GM06990 (cell line): ENCODE measurements around the gene PLA2G2F.

Source experiments
- DNase-seq: peaks from one replicate; pipeline ENCODE4 v3.0.0-alpha.2; 2011; ENCODE audit not compliant: insufficient read length; ENCODE audit errors: extremely low read depth
- H3K27me3 ChIP-seq: replicated peaks from 2 replicates; pipeline ENCODE4 v1.6.0; 2011; ENCODE audit warnings: low read length; ENCODE audit not compliant: control insufficient read depth, insufficient read depth
- H3K36me3 ChIP-seq: 2 replicates; pipeline ENCODE4 v1.5.1; 2011; ENCODE audit warnings: low read length; ENCODE audit not compliant: control insufficient read depth, insufficient read depth
- H3K4me3 ChIP-seq: replicated peaks from 2 replicates; pipeline ENCODE4 v1.5.1; 2011; ENCODE audit warnings: low read depth, mild to moderate bottlenecking, control low read depth, low read length
- TF ChIP-seq, protein P1 (sequence below): IDR thresholded peaks from 2 replicates; pipeline ENCODE4 v1.5.1; 2011; ENCODE audit warnings: low read length, control low read depth, mild to moderate bottlenecking, inconsistent platforms; ENCODE audit not compliant: insufficient read depth, poor library complexity, severe bottlenecking

PLA2G2F gene

DNA sequence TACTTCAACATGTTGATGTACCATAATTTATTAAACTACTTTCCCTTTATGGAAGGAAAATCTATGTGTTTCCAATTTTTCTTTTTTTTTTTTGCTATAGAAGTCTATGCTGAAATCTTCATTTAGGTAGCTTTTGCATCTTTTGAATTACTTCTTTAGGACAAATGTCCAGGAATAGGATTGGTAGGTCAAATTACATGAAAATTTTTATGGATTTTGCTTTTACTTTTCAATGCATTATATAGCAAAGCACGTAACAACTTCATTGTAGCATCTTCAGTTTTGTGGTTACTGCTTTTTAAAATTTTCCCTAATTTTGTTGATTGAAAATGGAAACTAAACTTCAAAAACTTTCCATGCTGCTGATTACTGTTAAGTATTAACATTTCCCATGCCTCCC lies 59.2 kb downstream of the PLA2G2F start:
- Histone ChIP-seq H3K36me3 (no peaks in the 10 kb centered on the region), H3K27me3 (peaks cover 2% of the 10 kb centered on the region; the same call in 1 of the 2 replicates), H3K4me3 (no peak overlapping the region)
- DNase-seq: no peak
- TF ChIP-seq, protein P1, sequence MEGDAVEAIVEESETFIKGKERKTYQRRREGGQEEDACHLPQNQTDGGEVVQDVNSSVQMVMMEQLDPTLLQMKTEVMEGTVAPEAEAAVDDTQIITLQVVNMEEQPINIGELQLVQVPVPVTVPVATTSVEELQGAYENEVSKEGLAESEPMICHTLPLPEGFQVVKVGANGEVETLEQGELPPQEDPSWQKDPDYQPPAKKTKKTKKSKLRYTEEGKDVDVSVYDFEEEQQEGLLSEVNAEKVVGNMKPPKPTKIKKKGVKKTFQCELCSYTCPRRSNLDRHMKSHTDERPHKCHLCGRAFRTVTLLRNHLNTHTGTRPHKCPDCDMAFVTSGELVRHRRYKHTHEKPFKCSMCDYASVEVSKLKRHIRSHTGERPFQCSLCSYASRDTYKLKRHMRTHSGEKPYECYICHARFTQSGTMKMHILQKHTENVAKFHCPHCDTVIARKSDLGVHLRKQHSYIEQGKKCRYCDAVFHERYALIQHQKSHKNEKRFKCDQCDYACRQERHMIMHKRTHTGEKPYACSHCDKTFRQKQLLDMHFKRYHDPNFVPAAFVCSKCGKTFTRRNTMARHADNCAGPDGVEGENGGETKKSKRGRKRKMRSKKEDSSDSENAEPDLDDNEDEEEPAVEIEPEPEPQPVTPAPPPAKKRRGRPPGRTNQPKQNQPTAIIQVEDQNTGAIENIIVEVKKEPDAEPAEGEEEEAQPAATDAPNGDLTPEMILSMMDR: no peak

DNA sequence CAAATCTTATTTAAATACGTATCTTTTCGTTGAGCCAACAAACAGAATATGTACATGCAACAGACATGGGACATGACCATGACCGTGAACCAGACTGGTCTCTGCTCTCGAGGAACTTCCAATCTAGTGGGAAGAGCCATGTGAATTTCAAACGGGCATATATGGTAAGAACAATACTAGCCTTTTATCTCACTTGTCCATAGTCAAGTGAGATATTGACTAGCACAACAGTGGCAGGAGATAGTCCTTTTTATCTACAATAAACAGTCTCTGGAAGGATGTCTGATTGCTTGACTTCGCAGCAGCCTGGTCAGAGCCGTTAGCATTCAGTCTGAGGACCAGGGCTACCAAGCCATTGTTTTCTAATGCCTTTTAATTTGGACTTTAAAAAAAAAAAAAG lies 59.8 kb downstream of the PLA2G2F start:
- H3K27me3 ChIP-seq: peaks cover 2% of the 10 kb centered on the region; the same call in 1 of the 2 replicates
- no peak for DNase-seq

DNA sequence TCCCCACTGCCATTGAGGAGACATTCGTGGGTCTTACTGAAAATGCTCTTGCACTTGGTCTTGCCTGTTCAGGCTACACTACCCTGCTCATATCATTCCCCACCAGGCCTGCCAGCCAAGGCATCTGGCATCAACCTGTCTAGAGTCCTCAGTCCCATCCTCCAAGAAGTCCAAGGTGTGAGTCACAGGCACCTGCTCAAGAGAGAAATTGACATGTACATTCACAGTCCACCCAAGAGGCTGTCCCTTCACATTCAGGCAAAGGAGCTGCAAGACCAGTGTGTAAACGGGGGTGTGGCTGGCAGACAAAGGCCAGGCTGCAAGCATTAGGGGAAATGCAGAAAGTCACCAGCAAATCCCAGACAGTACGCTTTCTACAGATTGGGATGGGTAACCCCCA lies 60.3 kb downstream of the PLA2G2F start:
- Histone ChIP-seq H3K36me3 (no peaks in the 10 kb centered on the region), H3K4me3 (no peak overlapping the region), H3K27me3 (peaks cover 2% of the 10 kb centered on the region; the same call in 1 of the 2 replicates)
- DNase-seq: no peak
- TF ChIP-seq, protein P1: no peak

More for the DNA sequence above, 59.8 kb downstream of the PLA2G2F start:
- no peak overlapping the region for H3K4me3 ChIP-seq
- no peaks in the 10 kb centered on the region for H3K36me3 ChIP-seq
- TF ChIP-seq, protein P1: no peak

DNA sequence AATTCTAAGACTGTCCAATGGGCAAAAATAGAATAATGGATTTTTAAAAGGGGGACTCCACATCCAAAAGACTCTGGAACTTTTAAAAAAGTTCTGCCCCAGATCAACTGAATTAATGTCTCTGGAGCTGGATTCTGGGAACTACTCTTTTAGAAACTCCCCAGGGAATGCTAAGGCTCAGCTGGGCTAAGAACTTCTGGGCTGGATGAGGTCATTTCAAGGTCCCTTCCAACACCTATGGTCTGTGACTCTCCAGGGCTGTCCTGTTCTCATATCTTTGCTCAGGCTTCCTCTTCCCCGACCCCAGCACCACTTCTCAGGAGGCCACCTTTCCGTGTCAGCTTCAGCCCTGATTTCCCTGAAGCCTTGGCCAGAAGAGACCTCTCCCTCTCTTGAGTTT lies 60.7 kb downstream of the PLA2G2F start:
- Histone ChIP-seq H3K4me3 (no peak overlapping the region), H3K36me3 (no peaks in the 10 kb centered on the region), H3K27me3 (peaks cover 2% of the 10 kb centered on the region; the same call in 1 of the 2 replicates)
- TF ChIP-seq, protein P1: no peak
- DNase-seq: no peak
